ENCODE results near the gene MAD1L1. TPM values are rescaled to one million over a fixed set of nuclear protein-coding genes. Genes with fewer than 3 reads are reported as not detected.

The MAD1L1 gene
- total RNA-seq, 1 donor from 2014 or later: 32.3 TPM

DNA sequence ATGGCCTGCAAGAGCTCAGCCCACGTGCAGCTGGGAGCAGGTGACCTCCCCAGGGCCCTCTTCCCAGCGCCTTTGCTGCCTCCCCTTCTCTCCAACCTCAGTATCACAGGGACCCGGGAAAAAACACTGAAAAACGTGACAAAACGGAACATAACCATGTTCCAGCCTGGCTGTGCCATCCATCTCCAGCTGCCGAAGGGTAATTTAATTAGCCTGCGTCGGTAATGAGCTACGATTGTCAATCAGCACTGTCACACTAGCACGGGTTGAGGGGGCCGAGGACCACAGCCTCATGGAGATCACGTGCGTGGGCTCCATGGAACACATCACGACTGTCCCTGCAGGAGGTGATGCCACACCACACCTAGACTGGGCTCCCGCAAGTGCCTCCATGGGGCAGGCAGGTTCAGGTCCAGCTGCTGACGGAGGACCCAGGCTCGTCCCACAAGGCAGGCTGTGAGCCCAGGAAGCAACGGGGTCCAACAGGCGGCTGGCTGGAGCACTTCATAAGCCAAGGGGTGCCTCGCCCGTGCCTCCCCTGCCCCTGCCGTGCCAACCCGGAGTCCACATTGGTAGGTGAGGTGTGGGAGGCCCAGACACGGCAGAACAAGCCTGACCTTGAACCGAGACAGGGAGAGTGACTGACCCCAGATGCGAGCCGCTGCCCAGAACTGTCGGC, 363.2 kb downstream of the MAD1L1 start:
- Histone ChIP-seq H3K4me3 (ENCODE audit: insufficient read depth, low read depth, low read length) (no peak overlapping the region), H3K9ac (ENCODE audit: low read length) (no peak overlapping the region), H3K4me1 (ENCODE audit: insufficient read depth, low read length) (no peaks in the 10 kb centered on the region), H4K20me1 (ENCODE audit: insufficient read depth, low read length) (peaks cover 11% of the 10 kb centered on the region), H3K27ac (ENCODE audit: low read depth, low read length) (no peak overlapping the region), H3K36me3 (ENCODE audit: insufficient read depth, low read length) (no peaks in the 10 kb centered on the region), H3K79me2 (ENCODE audit: insufficient read depth, low read length) (no peaks in the 10 kb centered on the region), H3K27me3 (ENCODE audit: insufficient read depth, low read length) (no peaks in the 10 kb centered on the region), H2AFZ (ENCODE audit: low read depth, low read length) (no peak overlapping the region), H3K9me3 (ENCODE audit: insufficient read depth, low read depth, low read length) (no peaks in the 10 kb centered on the region), H3K4me2 (ENCODE audit: low read length) (no peak overlapping the region)
- TF ChIP-seq EZH2 (IDR thresholded peaks at IDR 0.05; ENCODE audit: insufficient read depth, low read length): no peak
- TF ChIP-seq, protein P1, sequence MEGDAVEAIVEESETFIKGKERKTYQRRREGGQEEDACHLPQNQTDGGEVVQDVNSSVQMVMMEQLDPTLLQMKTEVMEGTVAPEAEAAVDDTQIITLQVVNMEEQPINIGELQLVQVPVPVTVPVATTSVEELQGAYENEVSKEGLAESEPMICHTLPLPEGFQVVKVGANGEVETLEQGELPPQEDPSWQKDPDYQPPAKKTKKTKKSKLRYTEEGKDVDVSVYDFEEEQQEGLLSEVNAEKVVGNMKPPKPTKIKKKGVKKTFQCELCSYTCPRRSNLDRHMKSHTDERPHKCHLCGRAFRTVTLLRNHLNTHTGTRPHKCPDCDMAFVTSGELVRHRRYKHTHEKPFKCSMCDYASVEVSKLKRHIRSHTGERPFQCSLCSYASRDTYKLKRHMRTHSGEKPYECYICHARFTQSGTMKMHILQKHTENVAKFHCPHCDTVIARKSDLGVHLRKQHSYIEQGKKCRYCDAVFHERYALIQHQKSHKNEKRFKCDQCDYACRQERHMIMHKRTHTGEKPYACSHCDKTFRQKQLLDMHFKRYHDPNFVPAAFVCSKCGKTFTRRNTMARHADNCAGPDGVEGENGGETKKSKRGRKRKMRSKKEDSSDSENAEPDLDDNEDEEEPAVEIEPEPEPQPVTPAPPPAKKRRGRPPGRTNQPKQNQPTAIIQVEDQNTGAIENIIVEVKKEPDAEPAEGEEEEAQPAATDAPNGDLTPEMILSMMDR (IDR thresholded peaks at IDR 0.05; ENCODE audit: insufficient read depth, low read depth, low read length): no peak
- no peak for FAIRE-seq
- Mint-ChIP-seq H3K36me3 (ENCODE audit: low read depth, unreplicated experiment) (no peaks in the 10 kb centered on the region), H3K27me3 (ENCODE audit: low read depth, unreplicated experiment) (no peaks in the 10 kb centered on the region), H3K27ac (ENCODE audit: unreplicated experiment) (peak overlapping the region; percentile 18), H3K4me1 (ENCODE audit: low read depth, unreplicated experiment) (no peaks in the 10 kb centered on the region), H3K4me3 (ENCODE audit: unreplicated experiment) (no peak overlapping the region), H3K9me3 (ENCODE audit: unreplicated experiment) (no peaks in the 10 kb centered on the region)
- DNase-seq (ENCODE audit: low read depth): no peak

DNA sequence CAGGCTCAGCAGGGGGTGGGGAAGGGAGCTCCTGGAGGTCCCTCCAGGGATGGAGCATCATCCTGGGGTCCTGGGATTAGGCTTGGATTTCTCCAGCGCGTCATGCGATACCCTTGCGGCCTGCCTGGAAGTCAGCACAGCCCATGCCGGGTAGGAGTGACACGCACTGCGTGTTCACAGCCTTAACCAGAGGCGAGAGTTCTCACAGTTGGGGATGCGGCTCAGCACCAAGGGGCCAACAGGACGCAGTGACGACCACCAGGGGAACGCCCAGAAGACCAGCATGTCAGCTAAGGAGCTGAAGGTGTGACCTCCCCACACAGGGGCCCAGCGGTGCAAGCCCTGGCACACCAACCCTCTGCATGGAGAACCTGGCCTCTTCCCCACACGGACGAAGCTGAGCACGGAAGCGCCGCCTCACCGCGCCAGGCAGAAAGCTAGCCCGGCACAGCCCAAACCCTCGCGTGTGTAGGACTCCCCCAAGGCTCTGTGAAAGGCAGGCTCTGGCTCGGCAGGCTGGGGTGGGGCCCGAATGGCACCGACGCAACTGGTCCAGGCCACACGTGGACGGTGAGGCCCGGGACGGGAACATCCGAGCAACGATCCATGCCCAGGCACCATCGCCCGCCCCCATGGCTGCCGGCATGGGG, 364.1 kb downstream of the MAD1L1 start:
- H3K9ac ChIP-seq (ENCODE audit: low read length): no peak overlapping the region
- H3K4me3 Mint-ChIP-seq (ENCODE audit: unreplicated experiment): no peak overlapping the region

More for the DNA sequence above, 364.1 kb downstream of the MAD1L1 start:
- Mint-ChIP-seq H3K36me3 (ENCODE audit: low read depth, unreplicated experiment) (no peaks in the 10 kb centered on the region), H3K9me3 (ENCODE audit: unreplicated experiment) (no peaks in the 10 kb centered on the region), H3K27ac (ENCODE audit: unreplicated experiment) (no peak overlapping the region), H3K27me3 (ENCODE audit: low read depth, unreplicated experiment) (no peaks in the 10 kb centered on the region), H3K4me1 (ENCODE audit: low read depth, unreplicated experiment) (no peaks in the 10 kb centered on the region)
- H2AFZ ChIP-seq (ENCODE audit: low read depth, low read length): no peak overlapping the region
- H3K4me1 ChIP-seq (ENCODE audit: insufficient read depth, low read length): no peaks in the 10 kb centered on the region
- no peaks in the 10 kb centered on the region for H3K27me3 ChIP-seq (ENCODE audit: insufficient read depth, low read length)
- FAIRE-seq (no peak), DNase-seq (ENCODE audit: low read depth) (no peak)
- no peak for TF ChIP-seq EZH2 (IDR thresholded peaks at IDR 0.05; ENCODE audit: insufficient read depth, low read length)
- TF ChIP-seq, protein P1 (IDR thresholded peaks at IDR 0.05; ENCODE audit: insufficient read depth, low read depth, low read length): no peak
- peaks cover 11% of the 10 kb centered on the region for H4K20me1 ChIP-seq (ENCODE audit: insufficient read depth, low read length)
- no peaks in the 10 kb centered on the region for H3K79me2 ChIP-seq (ENCODE audit: insufficient read depth, low read length)
- no peak overlapping the region for H3K4me3 ChIP-seq (ENCODE audit: insufficient read depth, low read depth, low read length)
- H3K27ac ChIP-seq (ENCODE audit: low read depth, low read length): no peak overlapping the region
- H3K9me3 ChIP-seq (ENCODE audit: insufficient read depth, low read depth, low read length): no peaks in the 10 kb centered on the region
- H3K36me3 ChIP-seq (ENCODE audit: insufficient read depth, low read length): no peaks in the 10 kb centered on the region
- no peak overlapping the region for H3K4me2 ChIP-seq (ENCODE audit: low read length)
